ENCODE measurements around the gene GYS1.
"Not testable (repeated sequence)": the region's sequence is repeated elsewhere in the genome, so short reads cannot be mapped to it uniquely, and the experiment has no call there.

Gene GYS1

DNA sequence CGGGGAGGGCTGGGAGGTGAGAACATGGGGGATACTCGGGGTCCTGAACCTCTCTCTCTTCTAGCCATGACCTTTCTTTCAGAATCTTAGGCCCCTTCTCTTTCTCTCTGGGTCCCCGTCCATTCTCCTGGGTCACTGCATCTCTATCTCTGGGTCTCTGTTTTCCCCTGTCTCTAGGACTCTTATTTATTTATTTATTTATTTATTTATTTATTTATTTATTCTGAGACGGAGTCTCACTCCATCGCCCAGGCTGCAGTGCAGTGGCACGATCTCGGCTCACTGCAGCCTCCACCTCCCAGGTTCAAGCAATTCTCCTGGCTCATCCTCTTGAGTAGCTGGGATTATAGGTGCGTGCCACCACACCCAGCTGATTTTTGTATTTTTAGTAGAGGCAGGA lies 73.8 kb downstream of the GYS1 start:
- H3K4me1 Mint-ChIP-seq (ENCODE audit: low read depth); intact Hi-C loops (cut with micrococcal nuclease); H3K9me3 Mint-ChIP-seq; H3K27me3 Mint-ChIP-seq; H3K27ac Mint-ChIP-seq; H3K4me3 Mint-ChIP-seq: not testable (repeated sequence)
- H3K36me3 Mint-ChIP-seq (ENCODE audit: low read depth), result peaks cover 100% of the 10 kb centered on the region

DNA sequence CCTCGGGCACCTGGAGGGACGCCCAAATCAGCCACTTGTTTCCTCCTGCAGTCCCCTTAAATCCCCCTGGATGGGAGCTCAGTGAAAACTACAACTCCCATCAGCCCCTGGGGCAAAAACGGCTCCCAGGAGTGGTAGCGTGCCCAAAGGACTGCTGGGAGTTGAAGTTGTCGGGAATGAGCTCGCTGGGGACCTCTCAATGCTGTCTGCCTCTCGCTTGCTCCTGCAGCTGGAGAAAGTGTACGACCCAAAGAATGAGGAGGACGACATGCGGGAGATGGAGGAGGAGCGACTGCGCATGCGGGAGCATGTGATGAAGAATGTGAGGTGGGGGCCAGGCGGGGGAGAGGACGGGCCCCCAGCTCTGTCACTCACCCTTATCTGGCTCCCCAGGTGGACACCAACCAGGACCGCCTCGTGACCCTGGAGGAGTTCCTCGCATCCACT lies 74.3 kb downstream of the GYS1 start:
- no peaks in the 10 kb centered on the region for H3K4me1 Mint-ChIP-seq (ENCODE audit: low read depth)
- H3K27ac Mint-ChIP-seq, result no peak overlapping the region
- no peaks in the 10 kb centered on the region for H3K27me3 Mint-ChIP-seq
- peaks cover 100% of the 10 kb centered on the region for H3K36me3 Mint-ChIP-seq (ENCODE audit: low read depth)
- no peaks in the 10 kb centered on the region for H3K9me3 Mint-ChIP-seq
- H3K4me3 Mint-ChIP-seq, result no peak overlapping the region
- intact Hi-C loops (cut with micrococcal nuclease), result no loop called here
